Measurements from ENCODE around the gene KIF24. TPM values are rescaled to one million over a fixed set of nuclear protein-coding genes. Genes with fewer than 3 reads are reported as not detected.

KIF24 gene
- total RNA-seq, 1 donor from 2014 or later = 2.2 TPM

DNA sequence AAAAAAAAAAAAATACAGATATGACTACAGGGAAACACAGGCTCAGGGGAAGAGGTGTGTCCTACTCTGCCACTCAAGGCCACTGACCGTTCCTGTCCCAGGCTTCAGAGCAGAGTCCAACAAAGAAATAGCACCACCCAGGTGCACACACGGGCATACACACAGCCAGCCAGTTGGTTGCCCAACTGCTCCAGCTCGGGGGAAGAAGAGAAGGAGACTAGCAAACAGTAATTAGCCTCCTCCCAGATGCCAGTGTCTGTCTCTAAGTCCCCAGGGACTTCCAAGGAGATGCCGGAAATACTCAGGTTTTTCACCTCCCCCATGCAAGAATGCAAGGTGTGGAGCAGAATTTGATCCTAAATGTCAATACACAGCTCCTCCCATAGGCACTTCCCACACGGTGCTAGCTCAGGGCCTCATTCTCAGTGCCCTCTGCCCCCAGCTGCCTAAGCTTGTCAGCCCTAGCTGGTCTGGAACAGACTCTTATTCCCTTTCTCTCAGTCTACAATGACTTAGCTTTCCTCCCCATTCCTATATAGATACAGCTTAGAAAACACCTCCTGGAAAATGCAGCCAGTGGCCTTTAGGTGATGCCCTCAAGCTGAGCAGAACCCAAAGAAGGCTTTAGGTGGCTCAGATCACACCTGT is 46.0 kb upstream of the KIF24 start:
- TF ChIP-seq CTCF (conservative IDR thresholded peaks at IDR 0.05; ENCODE audit: low read depth, low read length) = no peak

DNA sequence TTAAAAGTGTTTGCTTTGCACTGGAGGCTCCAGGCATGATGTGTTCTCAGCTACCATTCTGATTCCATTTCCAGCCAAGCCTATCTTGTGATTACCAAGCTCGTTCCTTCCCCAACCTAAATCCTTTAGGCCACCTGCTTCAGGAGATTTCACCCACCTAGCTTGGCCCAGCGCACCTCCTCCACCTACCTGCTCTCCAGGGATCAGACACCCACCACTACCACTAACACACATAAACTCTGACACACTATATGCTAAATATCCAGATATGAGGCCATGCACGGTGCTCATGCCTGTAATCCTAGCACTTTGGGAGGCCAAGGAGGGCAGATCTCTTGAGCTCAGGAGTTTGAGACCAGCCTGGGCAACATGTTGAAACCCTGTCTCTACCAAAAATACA is 45.3 kb upstream of the KIF24 start:
- no peak for TF ChIP-seq CTCF (conservative IDR thresholded peaks at IDR 0.05; ENCODE audit: low read depth, low read length)

More for the DNA sequence above, 46.0 kb upstream of the KIF24 start:
- no peak for DNase-seq (ENCODE audit: low read depth)
- no peak overlapping the region for H3K4me3 ChIP-seq (ENCODE audit: low read depth, low read length)

GRCh38 chr9:34373749-34374148 is 44.7 kb upstream of the KIF24 start:
- no peak for TF ChIP-seq CTCF (conservative IDR thresholded peaks at IDR 0.05; ENCODE audit: low read depth, low read length)
- no peak for DNase-seq (ENCODE audit: low read depth)
- no peak overlapping the region for H3K4me3 ChIP-seq (ENCODE audit: low read depth, low read length)

More for the DNA sequence above, 45.3 kb upstream of the KIF24 start:
- no peak for DNase-seq (ENCODE audit: low read depth)
- H3K4me3 ChIP-seq (ENCODE audit: low read depth, low read length) = no peak overlapping the region

DNA sequence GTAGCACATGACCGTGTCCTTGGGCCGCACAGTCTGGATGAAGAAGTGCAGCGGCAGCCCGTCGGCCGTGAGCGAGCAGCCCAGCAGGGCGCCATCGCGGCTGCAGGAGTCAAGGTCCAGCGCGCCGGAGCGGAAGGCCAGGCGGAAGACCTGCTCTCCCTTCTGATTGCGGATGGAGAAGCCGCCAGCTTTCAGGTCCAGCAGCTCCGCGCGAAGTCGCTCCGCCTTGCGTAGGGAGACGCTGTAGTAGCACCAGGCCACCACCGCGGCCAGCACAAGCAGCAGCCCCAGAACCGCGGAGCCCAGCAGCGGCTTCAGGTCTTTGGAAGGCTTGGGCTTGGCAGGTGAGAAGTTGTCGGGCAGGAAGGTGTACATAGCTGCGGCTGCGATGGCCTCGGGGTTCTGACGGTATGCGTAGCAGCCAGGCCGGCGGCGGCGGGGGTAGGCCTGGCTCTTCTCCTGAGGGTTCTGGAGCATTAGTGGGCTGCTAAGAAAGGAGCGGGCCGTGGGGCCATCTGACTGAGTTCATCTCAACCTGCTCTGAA is 43.5 kb upstream of the KIF24 start:
- no peak overlapping the region for H3K4me3 ChIP-seq (ENCODE audit: low read depth, low read length)
- DNase-seq (ENCODE audit: low read depth) = no peak
- no peak for TF ChIP-seq CTCF (conservative IDR thresholded peaks at IDR 0.05; ENCODE audit: low read depth, low read length)

GRCh38 chr9:34371886-34372466 is 42.9 kb upstream of the KIF24 start:
- DNase-seq (ENCODE audit: low read depth) = no peak
- H3K4me3 ChIP-seq (ENCODE audit: low read depth, low read length) = no peak overlapping the region
- no peak for TF ChIP-seq CTCF (conservative IDR thresholded peaks at IDR 0.05; ENCODE audit: low read depth, low read length)

GRCh38 chr9:34370970-34371880 is 42.2 kb upstream of the KIF24 start:
- no peak overlapping the region for H3K4me3 ChIP-seq (ENCODE audit: low read depth, low read length)
- TF ChIP-seq CTCF (conservative IDR thresholded peaks at IDR 0.05; ENCODE audit: low read depth, low read length) = no peak
- no peak for DNase-seq (ENCODE audit: low read depth)

Measured in epithelial cell of proximal tubule (primary cell).